HEK293T (cell line): ENCODE results near the gene DST.

ENCODE experiments used
- CTCF ChIA-PET: fragments of 350-600 bp; formaldehyde crosslinking; extraction: SDS; loops from one replicate; lab custom pipeline; 2021; ENCODE audit warnings: antibody characterized with exemption, inconsistent platforms; lab: Yijun Ruan, JAX
- POLR2A ChIA-PET: fragments of 350-600 bp; formaldehyde crosslinking; extraction: SDS; loops from one replicate; lab custom pipeline; 2020; ENCODE audit warnings: antibody characterized with exemption, inconsistent platforms; lab: Yijun Ruan, JAX
- DNase-seq: peaks from one replicate; pipeline ENCODE4 v3.0.0; 2012; ENCODE audit warnings: mixed read lengths; ENCODE audit errors: extremely low spot score
- ARNT ChIP-seq: fragments of 450-650 bp; IDR thresholded peaks from 2 replicates; pipeline ENCODE4 v1.6.1; 2017; ENCODE audit warnings: mild to moderate bottlenecking
- BHLHE40 ChIP-seq: fragments of 450-650 bp; IDR thresholded peaks from 2 replicates; pipeline ENCODE4 v1.6.1; 2016; ENCODE audit warnings: mild to moderate bottlenecking, moderate library complexity, borderline replicate concordance
- CTBP1 ChIP-seq: fragments of 450-650 bp; IDR thresholded peaks from 2 replicates; pipeline ENCODE4 v1.6.1; 2016; ENCODE audit warnings: borderline replicate concordance
- ELF4 ChIP-seq: fragments of 450-650 bp; IDR thresholded peaks from 2 replicates; pipeline ENCODE4 v1.6.1; 2017; ENCODE audit warnings: antibody characterized with exemption
- FOXA1 ChIP-seq: fragments of 450-650 bp; IDR thresholded peaks from 2 replicates; pipeline ENCODE4 v1.6.1; 2016; ENCODE audit warnings: mild to moderate bottlenecking
- FOXK2 ChIP-seq: fragments of 450-650 bp; IDR thresholded peaks from 2 replicates; pipeline ENCODE4 v1.6.1; 2016; ENCODE audit warnings: mild to moderate bottlenecking
- FOXM1 ChIP-seq: fragments of 450-650 bp; IDR thresholded peaks from 2 replicates; pipeline ENCODE4 v1.6.1; 2017; ENCODE audit warnings: mild to moderate bottlenecking, borderline replicate concordance
- HDGF ChIP-seq: fragments of 450-650 bp; IDR thresholded peaks from 2 replicates; pipeline ENCODE4 v1.6.1; 2017; ENCODE audit warnings: antibody characterized with exemption, borderline replicate concordance
- L3MBTL2 ChIP-seq: fragments of 450-650 bp; conservative IDR thresholded peaks from 2 replicates; pipeline ENCODE4 v1.6.1; 2016; ENCODE audit warnings: mild to moderate bottlenecking
- LEF1 ChIP-seq: fragments of 450-650 bp; IDR thresholded peaks from 2 replicates; pipeline ENCODE4 v1.6.1; 2017; ENCODE audit warnings: mild to moderate bottlenecking, borderline replicate concordance
- NFRKB ChIP-seq: fragments of 450-650 bp; IDR thresholded peaks from 2 replicates; pipeline ENCODE4 v1.6.1; 2016; ENCODE audit warnings: mild to moderate bottlenecking, moderate library complexity
- PKNOX1 ChIP-seq: fragments of 450-650 bp; IDR thresholded peaks from 2 replicates; pipeline ENCODE4 v1.6.1; 2016
- SP1 ChIP-seq: fragments of 450-650 bp; IDR thresholded peaks from 2 replicates; pipeline ENCODE4 v1.6.1; 2017
- SUZ12 ChIP-seq: fragments of 450-650 bp; IDR thresholded peaks from 2 replicates; pipeline ENCODE4 v1.6.1; 2016; ENCODE audit warnings: mild to moderate bottlenecking
- TARDBP ChIP-seq: fragments of 450-650 bp; IDR thresholded peaks from 2 replicates; pipeline ENCODE4 v1.6.1; 2016
- ZNF384 ChIP-seq: fragments of 450-650 bp; IDR thresholded peaks from 2 replicates; pipeline ENCODE4 v1.6.1; 2016

DST gene

GRCh38 chr6:56518995-56519767 is 123.5 kb downstream of the DST start:
- ChIA-PET CTCF (no interaction called here), POLR2A (no interaction called here)
- TF ChIP-seq NFRKB (no peak), SP1 (no peak), FOXK2 (no peak), FOXM1 (no peak), ARNT (no peak), ELF4 (no peak), HDGF (no peak), TARDBP (no peak), SUZ12 (no peak), BHLHE40 (no peak), L3MBTL2 (no peak), ZNF384 (no peak), LEF1 (no peak), FOXA1 (no peak), PKNOX1 (no peak), CTBP1 (no peak)
- no peak for DNase-seq

DNA sequence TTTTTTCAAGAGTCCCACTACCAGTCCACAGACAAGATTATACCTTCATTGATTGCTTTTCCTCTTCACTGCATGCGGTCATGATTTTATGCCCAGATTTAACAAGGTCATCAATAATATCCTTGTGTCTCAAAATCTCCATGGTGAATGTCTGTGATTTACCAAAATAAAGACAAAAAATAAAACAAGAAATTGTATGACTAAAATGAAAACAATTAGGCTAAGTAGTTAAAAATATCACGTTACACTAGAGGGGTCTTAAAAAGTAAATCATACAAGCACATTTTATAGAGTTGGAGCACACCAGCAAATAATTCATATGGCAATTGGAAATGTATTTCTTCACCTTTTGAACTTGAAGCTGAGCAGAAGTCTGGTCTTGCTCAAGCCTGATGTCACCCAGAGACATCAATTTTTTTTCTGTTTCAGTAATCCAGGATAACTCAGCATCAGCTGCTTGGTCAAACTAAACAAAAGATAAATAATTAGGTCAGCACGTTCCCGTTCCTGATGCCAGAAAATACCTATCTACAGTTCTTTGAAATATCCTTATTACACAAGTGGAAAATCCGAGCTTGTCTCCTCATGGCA is 125.4 kb downstream of the DST start:
- peak; percentile 60; the same call in 1 of the 2 replicates for TF ChIP-seq ZNF384
- TF ChIP-seq PKNOX1 = peak; percentile 88
- TF ChIP-seq SUZ12 = no peak
- no peak for TF ChIP-seq FOXM1
- TF ChIP-seq HDGF = no peak
- TF ChIP-seq CTBP1 = peak; percentile 87
- no peak for TF ChIP-seq SP1
- POLR2A ChIA-PET = interaction anchor here (1.6 kb wide), 1 partner anchor 25 kb away, joined by 8 read pairs; no protein-coding TSS in a partner anchor
- CTCF ChIA-PET = no interaction called here
- no peak for DNase-seq

- TF ChIP-seq CTBP1 (no peak), ELF4 (no peak), HDGF (no peak), L3MBTL2 (no peak), SUZ12 (no peak), FOXK2 (no peak)
- CTCF ChIA-PET = no interaction called here
- POLR2A ChIA-PET = no interaction called here
- DNase-seq = no peak
These were observed 126.7 kb downstream of the DST start for GRCh38 chr6:56516003-56516402.

DNA sequence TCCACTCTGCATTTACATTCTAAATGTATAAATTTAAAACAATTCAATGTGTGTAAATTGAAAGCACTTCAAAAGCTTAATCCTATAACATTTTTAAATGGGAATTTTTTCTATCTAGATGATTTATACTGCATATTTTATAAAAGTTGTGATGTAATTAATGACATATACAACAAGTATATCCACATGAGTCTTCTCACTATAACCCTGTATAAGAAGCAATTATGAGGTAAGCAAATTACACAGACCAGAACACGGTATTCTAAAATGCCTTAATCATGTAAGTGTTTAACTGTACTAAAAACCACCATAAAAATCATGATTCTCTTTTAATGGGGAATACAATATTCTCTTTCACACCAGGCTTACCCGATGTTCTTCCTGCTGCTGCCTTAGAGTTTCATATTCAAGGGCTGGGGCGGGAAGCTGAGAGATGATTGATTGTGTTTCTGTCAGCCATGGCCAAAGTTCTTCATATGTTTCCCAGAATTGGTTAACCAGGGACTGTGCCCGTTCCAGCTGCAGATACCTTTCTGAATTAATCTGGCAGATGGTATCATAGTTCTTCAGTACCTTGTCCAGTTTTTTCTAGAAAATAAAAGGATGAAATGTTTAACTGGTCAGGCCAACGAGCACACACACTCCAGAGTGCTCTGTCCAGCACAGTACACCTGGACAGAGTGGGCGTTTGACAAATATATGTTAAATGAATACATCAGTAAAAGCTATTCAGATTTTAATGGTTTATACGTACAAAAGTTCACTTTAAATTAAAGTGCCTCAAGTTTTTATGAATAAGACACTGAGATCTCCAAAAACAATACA is 127.4 kb downstream of the DST start:
- ChIA-PET POLR2A (no interaction called here), CTCF (no interaction called here)
- TF ChIP-seq TARDBP (no peak), NFRKB (no peak), HDGF (no peak), PKNOX1 (peak; percentile 95), SP1 (no peak), SUZ12 (no peak), CTBP1 (no peak), L3MBTL2 (no peak)
- no peak for DNase-seq

- TF ChIP-seq TARDBP (no peak), HDGF (no peak), PKNOX1 (no peak), ZNF384 (no peak)
- POLR2A ChIA-PET = no interaction called here
- DNase-seq = no peak
- CTCF ChIA-PET = interaction anchor here (0.8 kb wide), 1 partner anchor 59 kb away, joined by 3 read pairs; no protein-coding TSS in a partner anchor
These were observed 128.3 kb downstream of the DST start for GRCh38 chr6:56514395-56514794.

GRCh38 chr6:56513631-56514030 is 129.1 kb downstream of the DST start:
- no peak for TF ChIP-seq SP1
- no peak for TF ChIP-seq LEF1
- no peak for TF ChIP-seq BHLHE40
- no peak for TF ChIP-seq FOXM1
- no peak for TF ChIP-seq FOXK2
- TF ChIP-seq NFRKB = no peak
- no peak for TF ChIP-seq ZNF384
- no peak for TF ChIP-seq ARNT
- TF ChIP-seq SUZ12 = no peak
- TF ChIP-seq TARDBP = no peak
- TF ChIP-seq ELF4 = no peak
- no peak for TF ChIP-seq PKNOX1
- TF ChIP-seq HDGF = no peak
- no peak for TF ChIP-seq FOXA1
- no peak for TF ChIP-seq L3MBTL2
- ChIA-PET CTCF (interaction anchor here (0.6 to 0.8 kb wide), 2 partner anchors 8 to 59 kb away, joined by 3 read pairs; no protein-coding TSS in a partner anchor), POLR2A (no interaction called here)
- DNase-seq = no peak
